H9 (cell line): ENCODE data around the gene ZNF341. TPM values are rescaled to one million over a fixed set of nuclear protein-coding genes. Genes with fewer than 3 reads are reported as not detected.

Experiments used
- DNase-seq: peaks from one replicate; pipeline ENCODE4 v3.0.0-alpha.2; 2017
- H2AFZ ChIP-seq: one replicate; pipeline ENCODE4 v1.6.1; 2013; ENCODE audit warnings: mild to moderate bottlenecking, low read length, control low read depth, moderate library complexity
- H2AK5ac ChIP-seq: 2 replicates; pipeline ENCODE4 v1.6.1; 2013; ENCODE audit warnings: low read length, control low read depth, mixed read lengths; ENCODE audit not compliant: insufficient read length
- H2BK120ac ChIP-seq: one replicate; pipeline ENCODE4 v1.6.1; 2013; ENCODE audit warnings: low read depth, mild to moderate bottlenecking, low read length, control low read depth, inconsistent platforms; ENCODE audit not compliant: poor library complexity, severe bottlenecking
- H2BK12ac ChIP-seq: 2 replicates; pipeline ENCODE4 v1.6.1; 2013; ENCODE audit warnings: low read length, control low read depth, mixed read lengths, low read depth; ENCODE audit not compliant: insufficient read length
- H2BK15ac ChIP-seq: 2 replicates; pipeline ENCODE4 v1.6.1; 2013; ENCODE audit warnings: low read depth, low read length, control low read depth
- H2BK20ac ChIP-seq: one replicate; pipeline ENCODE4 v1.6.1; 2013; ENCODE audit warnings: low read depth, mild to moderate bottlenecking, low read length, control low read depth, inconsistent platforms; ENCODE audit not compliant: poor library complexity, severe bottlenecking
- H2BK5ac ChIP-seq: 2 replicates; pipeline ENCODE4 v1.6.1; 2013; ENCODE audit warnings: low read length, control low read depth, mixed read lengths; ENCODE audit not compliant: insufficient read length
- H3K14ac ChIP-seq: 2 replicates; pipeline ENCODE4 v1.6.1; 2013; ENCODE audit warnings: low read length, control low read depth; ENCODE audit not compliant: insufficient read depth
- H3K18ac ChIP-seq: 2 replicates; pipeline ENCODE4 v1.6.1; 2013; ENCODE audit warnings: low read depth, mild to moderate bottlenecking, mixed read lengths, low read length, control low read depth; ENCODE audit not compliant: insufficient read length
- H3K23ac ChIP-seq: 2 replicates; pipeline ENCODE4 v1.6.1; 2013; ENCODE audit warnings: low read length, control low read depth, mixed read lengths, low read depth; ENCODE audit not compliant: insufficient read length
- H3K23me2 ChIP-seq: 2 replicates; pipeline ENCODE4 v1.6.1; 2013; ENCODE audit warnings: low read depth, mild to moderate bottlenecking, mixed read lengths, low read length, control low read depth; ENCODE audit not compliant: insufficient read length, poor library complexity, severe bottlenecking
- H3K27ac ChIP-seq: 2 replicates; pipeline ENCODE4 v1.5.1; 2013; ENCODE audit warnings: low read length, control low read depth, mixed read lengths, low read depth; ENCODE audit not compliant: insufficient read length
- H3K27me3 ChIP-seq: 2 replicates; pipeline ENCODE4 v1.6.1; 2013; ENCODE audit warnings: low read length, control low read depth, inconsistent platforms; ENCODE audit not compliant: insufficient read depth
- H3K4ac ChIP-seq: 2 replicates; pipeline ENCODE4 v1.6.1; 2013; ENCODE audit warnings: low read depth, mild to moderate bottlenecking, control low read depth, inconsistent platforms, low read length, moderate library complexity
- H3K4me1 ChIP-seq: 2 replicates; pipeline ENCODE4 v1.6.1; 2013; ENCODE audit warnings: low read length, control low read depth, inconsistent platforms; ENCODE audit not compliant: insufficient read depth
- H3K4me2 ChIP-seq: 2 replicates; pipeline ENCODE4 v1.6.1; 2013; ENCODE audit warnings: low read length, control low read depth, mixed read lengths; ENCODE audit not compliant: insufficient read length, insufficient read depth
- H3K56ac ChIP-seq: 2 replicates; pipeline ENCODE4 v1.6.1; 2013; ENCODE audit warnings: low read depth, mild to moderate bottlenecking, mixed read lengths, low read length, control low read depth; ENCODE audit not compliant: insufficient read length
- H3K79me1 ChIP-seq: 2 replicates; pipeline ENCODE4 v1.6.1; 2013; ENCODE audit warnings: low read depth, mild to moderate bottlenecking, moderate library complexity, low read length, control low read depth, inconsistent platforms; ENCODE audit not compliant: insufficient read depth, poor library complexity, severe bottlenecking
- H3K79me2 ChIP-seq: 2 replicates; pipeline ENCODE4 v1.6.1; 2013; ENCODE audit warnings: low read length, control low read depth, inconsistent platforms; ENCODE audit not compliant: insufficient read depth
- H3K9ac ChIP-seq: 2 replicates; pipeline ENCODE4 v1.6.1; 2013; ENCODE audit warnings: low read length, control low read depth, mixed read lengths; ENCODE audit not compliant: insufficient read length; ENCODE audit errors: extremely low read depth
- H3K9me3 ChIP-seq: one replicate; pipeline ENCODE4 v1.6.1; 2013; ENCODE audit warnings: low read depth, low read length, inconsistent platforms; ENCODE audit not compliant: control insufficient read depth
- H3T11ph ChIP-seq: one replicate; pipeline ENCODE4 v1.6.1; 2013; ENCODE audit warnings: mild to moderate bottlenecking, low read length, control low read depth, inconsistent platforms
- H4K20me1 ChIP-seq: one replicate; pipeline ENCODE4 v1.6.1; 2013; ENCODE audit not compliant: control insufficient read depth, insufficient read length, insufficient read depth
- H4K5ac ChIP-seq: 2 replicates; pipeline ENCODE4 v1.6.1; 2013; ENCODE audit warnings: low read depth, mild to moderate bottlenecking, mixed read lengths, low read length, control low read depth; ENCODE audit not compliant: insufficient read length
- H4K8ac ChIP-seq: replicated peaks from 2 replicates; pipeline ENCODE4 v1.6.1; 2013; ENCODE audit warnings: low read length, control low read depth, mixed read lengths, low read depth; ENCODE audit not compliant: insufficient read length
- H4K91ac ChIP-seq: 2 replicates; pipeline ENCODE4 v1.6.1; 2013; ENCODE audit warnings: low read depth, mild to moderate bottlenecking, moderate library complexity, mixed read lengths, low read length, control low read depth; ENCODE audit not compliant: insufficient read length
- H3K27ac Mint-ChIP-seq, 3 experiments: 2 replicates in 2 of 3; 3 replicates in 1 of 3; pipeline ENCODE4 v1.8.0; 2020 to 2021; ENCODE audit warnings: mixed read lengths in 3 of 3, mild to moderate bottlenecking in 1 of 3, moderate library complexity in 1 of 3
- H3K27me3 Mint-ChIP-seq: 2 replicates; pipeline ENCODE4 v1.8.0; 2021; ENCODE audit warnings: low read depth, mild to moderate bottlenecking, moderate library complexity, mixed read lengths
- H3K36me3 Mint-ChIP-seq, 3 experiments: 2 replicates in 2 of 3; 3 replicates in 1 of 3; pipeline ENCODE4 v1.8.0; 2020 to 2021; ENCODE audit warnings: low read depth in 3 of 3, mixed read lengths in 3 of 3; ENCODE audit not compliant: insufficient read depth in 1 of 3
- H3K4me1 Mint-ChIP-seq, 2 experiments: 2 replicates each; pipeline ENCODE4 v1.8.0; 2020; ENCODE audit warnings: mixed read lengths in 2 of 2
- H3K4me3 Mint-ChIP-seq, 2 experiments: 2 replicates in 1 of 2; 3 replicates in 1 of 2; pipeline ENCODE4 v1.8.0; 2020 to 2021; ENCODE audit warnings: mild to moderate bottlenecking in 2 of 2, mixed read lengths in 2 of 2, moderate library complexity in 1 of 2
- H3K9me3 Mint-ChIP-seq, 2 experiments: 2 replicates in 1 of 2; 3 replicates in 1 of 2; pipeline ENCODE4 v1.8.0; 2020; ENCODE audit warnings: mild to moderate bottlenecking in 2 of 2, mixed read lengths in 2 of 2, moderate library complexity in 1 of 2
- CTCF ChIP-seq: fragments of 200-600 bp; sonication (generic); conservative IDR thresholded peaks from 3 replicates; pipeline ENCODE4 v1.8.0; 2021; ENCODE audit warnings: antibody characterized with exemption, mild to moderate bottlenecking
- WGBS: extraction: QIAGEN DNeasy Blood & Tissue Kit; methylation state at CpG from one replicate; pipeline ENCODE4 v1.1.7; 2013; ENCODE audit warnings: missing lambda C conversion rate, low lambda C conversion rate, mixed read lengths; ENCODE audit not compliant: insufficient read length; ENCODE audit errors: extremely low coverage; 5-methylcytosine and 5-hydroxymethylcytosine counted together
- long read RNA-seq: library from polyadenylated mRNA; unstranded; transcript quantifications from one replicate; pipeline ENCODE4 v2.0.0, GENCODE V29; 2020
- total RNA-seq: library from RNA; stranded (reverse); gene quantifications from 2 replicates; pipeline ENCODE4 v1.2.1, GENCODE V29; 2021

The ZNF341 gene
- total RNA-seq = 5.2 and 6.0 TPM in 2 replicates
- long read RNA-seq, transcript ZNF341-202 (15 exons, 3,579 nt) = minor isoform, 13 of 58 reads
- long read RNA-seq, transcript ZNF341-201 (15 exons, 3,661 nt) = major isoform, 29 of 58 reads
- long read RNA-seq, partial matches to known transcripts = 8 of 58 reads
- long read RNA-seq, other reads (novel, unspliced or antisense) = 7 of 58 reads

DNA sequence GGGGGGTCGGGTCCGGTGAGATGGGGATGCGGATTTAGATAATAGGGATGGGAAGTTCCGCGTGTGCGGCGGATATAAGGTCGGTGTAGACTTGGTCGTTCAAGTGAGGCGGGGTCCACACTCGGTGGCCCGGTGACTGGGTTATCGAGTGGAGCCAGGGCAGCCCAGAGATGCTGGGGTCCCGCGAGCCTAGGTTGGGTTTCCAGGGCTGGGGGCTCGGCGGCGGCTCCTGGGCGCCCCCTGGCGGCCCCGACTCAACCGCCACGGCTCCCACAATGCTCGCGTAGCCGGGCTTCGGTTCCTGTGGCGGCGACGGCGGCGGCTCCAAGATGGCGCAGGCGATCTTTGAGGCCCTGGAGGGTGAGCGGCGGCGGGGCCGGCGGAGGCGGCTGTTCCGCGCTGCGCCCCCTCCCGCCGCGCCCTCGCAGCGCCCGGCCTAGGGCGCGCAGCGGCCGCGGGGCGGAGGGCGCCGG is at the start of gene ZNF341:
Gene ZNF341, plus strand, starts transcription at position 304 of the 473 bp plus-strand sequence. Its CDS starts 26 bp downstream, at position 330.
- H3K4me2 ChIP-seq = peak within 1 kb of the TSS; percentile 47
- H3K36me3 Mint-ChIP-seq = peaks cover 8 to 13% (median 10%) of the 10 kb centered on the region in 3 experiments
- WGBS = no CpG with 5 or more reads among the region's 57 CpGs

More for the DNA sequence above, at the start of gene ZNF341:
- Histone ChIP-seq H2BK120ac (no peak within 1 kb of the TSS), H4K5ac (no peak within 1 kb of the TSS), H2BK15ac (no peak within 1 kb of the TSS), H2AFZ (peak within 1 kb of the TSS; percentile 1), H4K20me1 (no peaks in the 10 kb centered on the region), H3K4me1 (no peaks in the 10 kb centered on the region), H3K18ac (peak within 1 kb of the TSS; percentile 59), H2BK20ac (no peak within 1 kb of the TSS), H3K9ac (peak within 1 kb of the TSS; percentile 9), H3K4ac (no peak within 1 kb of the TSS), H3K9me3 (peaks cover 3% of the 10 kb centered on the region), H3K27ac (no peak within 1 kb of the TSS), H2AK5ac (no peak within 1 kb of the TSS), H3T11ph (no peak within 1 kb of the TSS), H3K56ac (no peak within 1 kb of the TSS), H3K23me2 (peaks cover 8% of the 10 kb centered on the region), H3K79me2 (no peaks in the 10 kb centered on the region), H4K91ac (no peak within 1 kb of the TSS), H2BK5ac (no peak within 1 kb of the TSS), H3K23ac (no peak within 1 kb of the TSS), H3K27me3 (no peaks in the 10 kb centered on the region), H4K8ac (no peak within 1 kb of the TSS), H3K14ac (peak within 1 kb of the TSS; percentile 37; the same call in 1 of the 2 replicates), H3K79me1 (no peaks in the 10 kb centered on the region), H2BK12ac (no peak within 1 kb of the TSS)
- Mint-ChIP-seq H3K27ac (peak within 1 kb of the TSS; percentile 56 to 89 (median 84); a peak in 5 of 7 replicates), H3K27me3 (peaks cover 3% of the 10 kb centered on the region), H3K9me3 (peaks cover 8 to 13% of the 10 kb centered on the region in 2 experiments), H3K4me1 (peaks cover 20 to 21% of the 10 kb centered on the region in 2 experiments), H3K4me3 (peak within 1 kb of the TSS; percentile 69 to 82)
- TF ChIP-seq CTCF = peak; percentile 99
- peak; percentile 90 for DNase-seq
